Gastrocnemius medialis (tissue), 4 donors: ENCODE results near the gene ST8SIA5. TPM values are rescaled to one million over a fixed set of nuclear protein-coding genes. Genes with fewer than 3 reads are reported as not detected.

Experiments used
- ATAC-seq, 2 donors: fragments of 150-250 bp; one replicate each; pipeline ENCODE4 v1.9.1; 2016
- DNase-seq, 2 donors: peaks; one replicate each; pipeline ENCODE4 v3.0.0-alpha.2; 2019
- H3K27ac ChIP-seq, 4 donors: fragments of 200-600 bp; sonication (generic); 1 replicate in 1 of 4; 2 replicates in 3 of 4; pipeline ENCODE4 v1.5.1; 2016 to 2018; ENCODE audit warnings: mild to moderate bottlenecking in 2 of 4, moderate library complexity in 1 of 4
- H3K27me3 ChIP-seq, 3 donors: fragments of 200-600 bp; sonication (generic) in 2 of 3; 1 replicate in 1 of 3; 2 replicates in 2 of 3; pipeline versions ENCODE4 v1.5.1 to v1.6.0; 2016 to 2019; ENCODE audit warnings: mild to moderate bottlenecking in 1 of 3, moderate library complexity in 1 of 3
- H3K36me3 ChIP-seq, 2 donors: fragments of 200-600 bp; sonication (generic) in 1 of 2; one replicate each; pipeline ENCODE4 v1.5.1; 2017 to 2018
- H3K4me1 ChIP-seq, 2 donors: fragments of 200-600 bp; sonication (generic) in 1 of 2; one replicate each; pipeline ENCODE4 v1.5.1; 2016 to 2017; ENCODE audit warnings: mild to moderate bottlenecking in 2 of 2
- H3K4me3 ChIP-seq, 4 donors: fragments of 200-600 bp; sonication (generic) in 3 of 4; 1 replicate in 1 of 4; 2 replicates in 3 of 4; pipeline ENCODE4 v1.5.1; 2016 to 2019; ENCODE audit warnings: mild to moderate bottlenecking in 2 of 4
- H3K9me3 ChIP-seq, 3 donors: fragments of 200-600 bp; sonication (generic) in 2 of 3; 1 replicate in 1 of 3; 2 replicates in 2 of 3; pipeline ENCODE4 v1.5.1; 2016 to 2019
- CTCF ChIP-seq, 5 experiments: fragments of 450-650 bp in 3 of 5; fragments of 200-600 bp in 2 of 5; sonication (generic) in 2 of 5; IDR thresholded peaks in 4 of 5; conservative IDR thresholded peaks in 1 of 5; 1 replicate in 4 of 5; 2 replicates in 1 of 5; pipeline ENCODE4 v1.5.1; 2016 to 2019; ENCODE audit warnings: antibody characterized with exemption in 5 of 5, mild to moderate bottlenecking in 3 of 5, moderate library complexity in 3 of 5
- POLR2A ChIP-seq, 2 donors: fragments of 450-650 bp; IDR thresholded peaks; one replicate each; pipeline ENCODE4 v1.6.1; 2017; ENCODE audit warnings: antibody characterized with exemption in 2 of 2, mild to moderate bottlenecking in 2 of 2, moderate library complexity in 2 of 2
- in situ Hi-C, 4 donors: fragments of 200-750 bp; cut with MboI; loops; one replicate each; pipeline versions ENCODE4 v1.15.0 to v1.8.0; 2017; ENCODE audit warnings: low sequenced_read_pairs in 4 of 4
- intact Hi-C: fragments of 100-400 bp; cut with DNase I; formaldehyde crosslinking; loops from one replicate; pipeline ENCODE4 v1.15.1; 2023; ENCODE audit warnings: low total_unique reads
- total RNA-seq, 4 donors: library from RNA; depleted of rRNA; stranded (reverse); fragments of >200 nt; gene quantifications; one replicate each; pipeline versions ENCODE4 v1.1.0 to v1.2.3, GENCODE V29; 2016

ST8SIA5 gene
- total RNA-seq, 4 donors from 2014 or later, result 1.7 to 7.7 (median 3.6) TPM

- Histone ChIP-seq H3K4me3 (no peak overlapping the region), H3K4me1 (no peaks in the 10 kb centered on the region), H3K27ac (no peak overlapping the region), H3K27me3 (no peaks in the 10 kb centered on the region), H3K9me3 (no peaks in the 10 kb centered on the region), H3K36me3 (no peaks in the 10 kb centered on the region)
- in situ Hi-C loops (no loop called here), intact Hi-C loops (no loop called here)
- ATAC-seq (no peak), DNase-seq (no peak)
- TF ChIP-seq CTCF (IDR thresholded peaks at IDR 0.05 in 4 of 5, conservative IDR thresholded peaks at IDR 0.05 in 1 of 5) (no peak), POLR2A (IDR thresholded peaks at IDR 0.05) (no peak)
Observed at GRCh38 chr18:46787674-46788073, 30.8 kb upstream of the ST8SIA5 start.

GRCh38 chr18:46772357-46772756, 15.5 kb upstream of the ST8SIA5 start:
- Histone ChIP-seq H3K9me3 (no peaks in the 10 kb centered on the region), H3K36me3 (no peaks in the 10 kb centered on the region), H3K27me3 (no peaks in the 10 kb centered on the region), H3K27ac (peak overlapping the region in 1 of 4 donors; percentile 8), H3K4me1 (peaks cover 28% of the 10 kb centered on the region in 2 donors), H3K4me3 (no peak overlapping the region)
- intact Hi-C loops (no loop called here), in situ Hi-C loops (no loop called here)
- TF ChIP-seq CTCF (IDR thresholded peaks at IDR 0.05 in 4 of 5, conservative IDR thresholded peaks at IDR 0.05 in 1 of 5), result peak in 1 of 5 experiments; percentile 2
- TF ChIP-seq POLR2A (IDR thresholded peaks at IDR 0.05), result no peak
- DNase-seq, result no peak
- ATAC-seq, result no peak

- DNase-seq (no peak), ATAC-seq (no peak)
- Histone ChIP-seq H3K4me3 (no peak overlapping the region), H3K4me1 (peaks cover 28% of the 10 kb centered on the region in 2 donors), H3K9me3 (no peaks in the 10 kb centered on the region), H3K36me3 (no peaks in the 10 kb centered on the region), H3K27ac (no peak overlapping the region), H3K27me3 (no peaks in the 10 kb centered on the region)
- in situ Hi-C loops (no loop called here), intact Hi-C loops (no loop called here)
- TF ChIP-seq CTCF (IDR thresholded peaks at IDR 0.05 in 4 of 5, conservative IDR thresholded peaks at IDR 0.05 in 1 of 5) (no peak), POLR2A (IDR thresholded peaks at IDR 0.05) (no peak)
Observed at GRCh38 chr18:46771141-46771540, 14.3 kb upstream of the ST8SIA5 start.

DNA sequence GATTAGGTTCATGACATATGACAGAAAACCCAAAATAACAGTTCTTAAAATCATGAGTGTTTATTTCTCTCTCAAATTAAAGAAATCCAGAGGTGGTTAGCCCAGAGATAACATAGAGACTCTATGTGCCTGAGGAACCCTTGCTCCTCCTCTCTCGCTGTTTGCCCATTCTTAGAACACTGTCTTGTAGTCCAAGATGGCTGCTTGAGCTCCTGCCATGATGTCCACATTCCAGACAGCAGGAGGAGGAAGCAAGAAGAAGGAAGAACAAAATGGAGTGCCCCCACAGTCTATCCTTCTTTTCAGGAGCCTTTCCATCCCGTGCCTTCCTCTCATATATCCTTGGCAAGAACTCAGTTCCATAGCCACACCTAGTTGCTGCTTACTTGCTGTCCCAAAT, 13.9 kb upstream of the ST8SIA5 start:
- H3K27me3 ChIP-seq, result no peaks in the 10 kb centered on the region
- no peaks in the 10 kb centered on the region for H3K9me3 ChIP-seq
- peaks cover 28% of the 10 kb centered on the region in 2 donors for H3K4me1 ChIP-seq
- intact Hi-C loops, result no loop called here
- ATAC-seq (no peak), DNase-seq (no peak)
- in situ Hi-C loops, result no loop called here
- peak overlapping the region in 1 of 4 donors; percentile 78 for H3K27ac ChIP-seq
- no peak for TF ChIP-seq POLR2A (IDR thresholded peaks at IDR 0.05)
- TF ChIP-seq CTCF (IDR thresholded peaks at IDR 0.05 in 4 of 5, conservative IDR thresholded peaks at IDR 0.05 in 1 of 5), result no peak
- H3K4me3 ChIP-seq, result no peak overlapping the region
- H3K36me3 ChIP-seq, result no peaks in the 10 kb centered on the region
